GM19395 (cell line): ENCODE data around the gene ZNF337.
"Not testable (repeated sequence)": the region's sequence is repeated elsewhere in the genome, so short reads cannot be mapped to it uniquely, and the experiment has no call there.

ENCODE experiments used
- ATAC-seq: cut with Tn5 transposase; IDR thresholded peaks from one replicate; pipeline ENCODE4 v1.9.1; 2021; ENCODE audit warnings: mild to moderate bottlenecking, moderate library complexity; ENCODE audit not compliant: unreplicated experiment

Gene ZNF337

DNA sequence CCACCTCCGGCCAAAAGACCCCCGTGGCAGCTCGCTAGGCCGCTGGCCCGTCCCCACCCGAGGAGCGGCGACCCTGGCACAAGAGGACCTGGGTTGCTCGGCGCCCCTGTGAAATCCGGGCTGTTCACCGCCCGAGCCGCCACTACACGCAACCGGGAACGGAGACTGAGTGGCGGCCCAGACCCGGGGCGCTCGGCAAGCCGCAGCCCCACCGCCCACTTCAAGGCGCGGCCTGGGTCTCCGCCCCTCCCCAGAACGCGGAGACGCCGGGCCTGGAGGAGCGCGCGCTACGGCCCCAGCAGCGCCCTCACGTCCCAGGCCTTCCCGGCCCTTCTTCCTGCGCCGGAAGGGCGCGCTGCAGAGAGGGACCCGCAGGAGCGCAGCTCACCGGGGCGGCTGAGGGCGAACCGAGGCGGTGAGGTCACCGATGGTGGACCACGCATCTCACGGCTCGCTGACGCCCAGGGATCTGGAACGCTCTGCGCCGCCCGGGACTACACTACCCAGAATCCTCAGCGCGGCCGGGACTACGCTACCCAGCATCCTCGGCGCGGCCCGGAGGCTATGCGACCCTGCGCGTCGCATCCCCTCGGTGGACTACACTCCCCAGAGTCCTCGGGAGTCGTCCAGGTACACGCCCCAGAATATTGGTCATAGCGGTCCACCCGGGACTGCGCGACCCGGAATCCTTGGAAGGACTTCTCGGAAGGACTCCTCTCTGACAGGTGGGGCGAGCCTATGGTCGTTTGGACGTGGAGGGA, at the start of gene ZNF337:
ZNF337 (minus strand) TSS at position 483 of the 761 bp plus-strand sequence. CDS start 10,436 bp downstream, outside the sequence.
- ATAC-seq: peak; percentile 95

DNA sequence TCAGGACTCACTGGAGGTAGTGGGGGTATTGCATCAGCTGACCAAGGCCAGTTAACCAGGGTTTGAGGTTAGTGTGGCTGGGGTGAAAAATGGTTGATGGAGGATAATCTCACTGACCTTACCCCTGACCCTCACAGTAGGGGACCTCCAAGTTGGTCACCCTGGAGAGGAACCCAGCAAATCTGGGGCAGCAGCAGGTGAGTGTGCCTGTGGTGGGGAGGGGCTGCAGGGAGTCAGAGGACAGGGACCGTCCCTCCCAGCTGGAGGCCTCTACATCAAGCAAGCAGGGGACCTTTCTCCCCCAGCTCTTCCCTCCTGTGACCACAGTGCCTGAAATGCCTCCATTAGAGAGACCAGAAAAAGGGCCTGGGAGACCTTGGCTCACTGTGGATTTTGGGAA, 49.1 kb upstream of the ZNF337 start:
- no peak for ATAC-seq

DNA sequence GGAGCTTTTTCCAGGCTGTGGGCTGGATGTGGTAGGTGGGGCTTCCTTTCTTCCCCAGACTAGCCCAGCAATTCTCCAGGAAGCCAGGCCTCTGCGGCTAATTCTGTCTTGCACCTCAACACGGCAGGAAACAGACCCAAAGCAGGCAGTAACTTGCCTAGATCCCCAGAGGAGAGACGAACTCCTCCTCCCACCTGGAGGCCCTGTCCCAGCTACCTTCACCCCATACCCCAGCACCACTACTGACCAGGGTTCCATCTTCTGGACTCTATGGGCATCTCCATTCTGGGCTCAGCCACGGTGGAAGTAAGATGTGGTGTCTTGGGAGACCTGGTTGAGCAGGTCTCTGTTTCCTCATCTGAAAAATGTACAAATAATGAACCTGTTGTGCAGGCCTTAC, 48.4 kb upstream of the ZNF337 start:
- ATAC-seq: no peak

DNA sequence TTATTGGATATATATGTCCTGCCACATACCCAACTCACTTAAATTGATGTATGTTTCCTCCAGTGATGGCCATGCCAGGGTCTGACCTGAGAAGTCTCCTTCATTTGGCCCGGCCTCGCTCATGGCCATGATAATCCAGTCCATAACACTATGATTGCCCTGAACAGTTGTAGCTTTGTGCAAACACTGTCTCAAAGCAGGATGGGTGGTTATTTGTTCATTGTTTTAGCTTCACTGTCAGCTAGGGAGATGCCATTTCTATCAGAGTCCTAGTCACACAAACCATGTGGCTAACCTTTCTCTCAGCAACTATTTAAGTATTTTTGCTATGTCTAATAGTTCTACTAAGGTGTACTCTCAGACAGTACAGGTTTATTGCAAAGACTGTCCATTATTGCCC, 47.6 kb upstream of the ZNF337 start:
- no peak for ATAC-seq

DNA sequence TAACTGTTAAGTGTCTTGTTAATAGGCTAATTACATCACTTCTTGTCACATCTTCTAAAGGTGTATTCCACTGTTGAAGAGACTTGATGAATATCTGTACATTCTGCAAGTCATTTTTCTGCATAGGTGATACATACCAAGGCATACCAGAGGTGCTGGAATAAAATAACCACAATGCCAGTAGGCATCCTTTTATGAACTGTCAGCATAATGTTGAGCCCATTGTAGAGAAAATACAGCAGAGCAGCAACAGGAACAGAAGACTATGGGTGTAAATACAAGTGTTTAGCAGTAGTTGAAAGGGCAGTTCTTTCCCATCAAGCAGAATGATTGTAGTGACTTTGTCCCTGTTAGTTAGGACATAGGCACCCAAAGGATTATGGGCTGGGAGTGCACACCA, 44.4 kb upstream of the ZNF337 start:
- no peak for ATAC-seq

DNA sequence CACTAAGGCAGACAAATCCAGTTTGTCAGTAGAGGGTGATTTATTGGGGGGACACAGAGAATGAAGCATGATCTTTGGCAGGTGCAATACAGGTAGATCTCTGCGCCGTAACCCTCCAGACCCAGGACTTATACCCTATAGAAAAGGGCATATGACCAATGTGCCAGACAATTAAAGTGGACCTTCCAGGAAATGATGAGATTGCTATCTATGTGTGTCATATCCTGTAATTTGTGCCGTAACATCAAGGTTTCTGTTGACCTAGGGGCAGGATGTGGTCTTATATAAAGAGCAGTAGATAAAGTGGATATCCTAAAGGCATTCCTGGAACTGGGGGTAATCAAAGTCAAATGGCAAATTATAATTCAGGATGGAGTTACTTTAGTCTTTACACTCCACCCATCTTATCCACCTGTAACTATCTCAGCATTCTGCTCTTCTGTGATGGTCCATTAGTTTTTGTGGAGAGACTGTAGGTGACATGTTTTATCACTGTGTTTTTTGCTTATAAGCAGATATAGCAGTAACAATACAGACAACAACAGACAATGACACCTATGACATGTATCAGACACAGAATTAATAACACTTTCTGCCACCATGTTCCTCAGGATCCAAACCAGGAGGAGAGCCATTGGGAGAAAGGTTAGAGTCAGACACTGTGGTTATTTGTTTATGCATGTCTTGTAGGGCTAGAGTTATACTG, 43.1 kb upstream of the ZNF337 start:
- ATAC-seq: no peak

DNA sequence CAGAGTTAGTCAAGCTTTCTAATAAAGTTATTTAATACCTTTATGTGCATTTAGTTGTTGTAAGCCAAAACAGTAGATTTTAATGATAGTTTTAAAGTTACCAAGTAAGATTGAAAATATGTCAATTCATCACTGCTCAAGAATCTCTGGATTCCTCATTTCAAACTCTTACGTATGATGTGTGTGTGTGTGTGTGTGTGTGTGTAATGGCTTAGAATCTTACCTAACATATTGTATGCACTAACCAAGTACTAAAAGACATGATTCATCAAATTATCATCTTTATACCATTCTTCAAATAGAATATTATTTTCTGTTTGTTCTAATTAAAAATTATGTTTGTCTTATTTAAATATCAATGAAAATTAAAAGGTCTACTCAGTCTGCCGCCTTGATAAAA, 41.5 kb upstream of the ZNF337 start:
- ATAC-seq: no peak

DNA sequence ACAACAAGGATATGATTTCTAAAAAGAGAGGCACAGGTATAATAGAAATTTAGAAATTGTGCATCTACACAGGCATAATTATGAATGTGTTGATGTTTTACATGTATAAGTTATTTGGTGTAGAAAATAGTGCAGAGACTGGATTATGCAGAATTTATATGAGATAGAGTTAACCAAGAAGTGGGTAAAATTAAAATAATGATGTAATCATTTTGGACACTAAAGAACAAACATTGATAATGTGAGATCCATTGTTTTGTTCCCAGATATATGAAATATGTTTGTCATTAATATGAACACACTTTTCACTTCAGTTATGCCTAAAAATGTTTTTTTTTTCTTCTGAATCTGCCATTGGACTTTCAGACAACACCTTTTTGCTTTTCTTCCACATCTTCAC, 37.2 kb upstream of the ZNF337 start:
- ATAC-seq: no peak

DNA sequence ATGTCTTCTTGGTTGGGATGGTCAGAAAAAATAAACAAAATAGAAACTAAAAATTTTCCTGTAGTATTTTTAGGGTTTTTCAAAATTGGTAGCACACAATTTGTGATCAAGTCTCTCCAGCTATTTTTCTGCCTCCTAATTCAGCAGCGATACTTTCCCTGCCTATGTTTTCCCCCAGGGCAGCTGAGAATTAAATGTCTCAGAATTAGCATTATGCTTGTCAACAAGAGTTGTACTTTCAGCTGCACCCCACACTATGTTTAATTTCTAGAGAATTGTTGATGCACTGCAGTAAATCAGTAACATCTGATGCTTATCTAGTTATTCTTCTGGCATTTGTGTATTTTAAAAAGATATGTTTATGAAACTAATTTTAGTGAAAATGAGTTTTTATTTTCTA, 34.2 kb upstream of the ZNF337 start:
- no peak for ATAC-seq

DNA sequence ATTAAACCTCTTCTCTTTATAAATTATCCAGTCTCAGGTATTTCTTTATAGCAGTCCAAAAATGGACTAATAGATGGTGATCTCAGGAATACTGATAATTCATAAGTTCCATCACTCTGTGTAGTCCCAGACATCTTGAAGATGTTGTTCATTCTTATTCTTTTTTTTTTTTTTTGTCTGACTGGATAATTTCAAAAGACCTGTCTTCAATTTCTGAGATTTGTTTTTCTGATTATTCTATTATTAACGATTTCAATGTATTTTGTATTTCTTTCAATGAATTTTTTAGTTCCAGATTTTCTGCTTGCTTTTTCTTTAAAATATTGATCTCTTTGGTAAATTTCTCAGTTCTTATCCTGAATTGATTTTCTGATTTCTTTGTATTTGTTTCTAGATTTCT, 29.7 kb upstream of the ZNF337 start:
- ATAC-seq: no peak

DNA sequence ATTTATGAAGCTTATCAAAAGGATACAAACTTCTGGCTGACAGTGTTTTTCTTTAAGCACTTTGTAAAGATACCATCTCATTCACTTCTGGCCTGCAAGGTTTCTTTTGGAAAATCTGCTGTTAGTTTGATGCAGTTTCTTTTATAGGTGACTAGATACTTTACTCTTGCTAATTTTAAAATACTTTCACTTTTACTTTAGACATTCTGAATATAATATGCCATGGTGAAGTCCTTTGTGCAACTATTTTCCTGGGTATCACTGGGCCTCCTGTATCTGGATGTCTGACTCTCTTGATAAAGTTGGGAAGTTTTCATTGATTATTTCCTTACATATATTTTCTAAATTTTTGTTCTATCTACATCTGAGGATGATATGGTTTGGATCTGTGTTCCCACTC, 29.0 kb upstream of the ZNF337 start:
- ATAC-seq: no peak

DNA sequence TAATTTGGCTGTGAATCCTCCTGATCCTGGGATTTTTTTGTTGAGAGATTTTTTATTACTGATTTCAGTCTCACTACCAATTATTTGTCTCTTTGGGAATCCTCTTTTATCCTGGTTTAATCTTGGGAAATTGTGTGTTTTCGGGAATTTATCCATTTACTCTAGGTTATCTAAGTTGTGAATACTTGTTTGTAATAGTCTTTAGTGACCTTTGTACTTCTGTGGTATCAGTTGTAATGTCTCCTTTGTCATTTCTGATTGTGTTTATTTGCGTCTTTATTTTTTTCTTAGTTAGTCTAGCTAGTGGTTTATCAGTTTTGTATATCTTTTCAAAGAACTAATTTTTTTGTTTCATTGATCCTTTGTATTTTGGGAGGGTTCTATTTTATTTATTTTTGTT, 27.3 kb upstream of the ZNF337 start:
- ATAC-seq: no peak

DNA sequence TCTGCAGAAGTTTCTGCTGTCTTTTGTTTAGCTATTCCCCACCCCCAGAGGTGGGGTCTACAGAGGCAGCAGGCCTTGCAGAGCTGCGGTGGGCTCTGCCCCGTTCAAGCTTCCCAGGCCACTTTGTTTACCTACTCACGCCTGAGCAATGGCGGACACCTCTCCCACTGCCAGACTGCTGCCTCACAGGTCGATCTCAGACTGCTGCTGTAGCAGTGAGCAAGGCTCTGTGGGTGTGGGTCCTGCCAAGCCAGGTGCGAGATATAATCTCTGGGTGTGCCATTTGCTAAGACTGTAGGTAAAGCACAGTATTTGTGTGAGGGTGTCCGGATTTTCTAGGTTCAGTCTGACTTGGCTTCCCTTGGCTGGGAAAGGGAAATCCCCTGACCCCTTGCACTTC, 23.6 kb upstream of the ZNF337 start:
- ATAC-seq: no peak

DNA sequence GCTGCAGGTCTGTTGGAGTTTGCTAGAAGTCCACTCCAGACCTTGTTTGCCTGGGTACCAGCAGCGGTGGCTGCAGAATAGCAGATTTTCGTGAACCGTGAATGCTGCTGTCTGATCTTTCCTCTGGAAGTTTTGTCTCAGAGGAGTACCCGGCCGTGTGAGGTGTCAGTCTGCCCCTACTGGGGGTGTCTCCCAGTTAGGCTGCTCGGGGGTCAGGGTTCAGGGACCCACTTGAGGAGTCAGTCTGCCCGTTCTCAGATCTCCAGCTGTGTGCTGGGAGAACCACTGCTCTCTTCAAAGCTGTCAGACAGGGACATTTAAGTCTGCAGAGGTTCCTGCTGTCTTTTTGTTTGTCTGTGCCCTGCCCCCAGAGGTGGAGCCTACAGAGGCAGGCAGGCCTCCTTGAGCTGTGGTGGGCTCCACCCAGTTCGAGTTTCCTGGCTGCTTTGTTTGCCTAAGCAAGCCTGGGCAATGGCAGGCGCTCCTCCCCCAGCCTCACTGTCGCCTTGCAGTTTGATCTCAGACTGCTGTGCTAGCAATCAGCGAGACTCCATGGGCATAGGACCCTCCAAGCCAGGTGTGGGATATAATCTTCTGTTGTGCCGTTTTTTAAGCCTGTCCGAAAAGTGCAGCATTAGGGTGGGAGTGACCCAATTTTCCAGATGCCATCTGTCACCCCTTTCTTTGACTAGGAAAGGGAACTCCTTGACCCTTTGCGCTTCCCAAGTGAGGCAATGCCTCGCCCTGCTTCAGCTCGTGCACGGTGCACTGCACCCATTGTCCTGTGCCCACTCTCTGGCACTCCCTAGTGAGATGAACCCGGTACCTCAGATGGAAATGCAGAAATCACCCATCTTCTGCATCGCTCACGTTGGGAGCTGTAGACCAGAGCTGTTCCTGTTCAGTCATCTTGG, 22.5 kb upstream of the ZNF337 start:
- not testable (repeated sequence) for ATAC-seq

DNA sequence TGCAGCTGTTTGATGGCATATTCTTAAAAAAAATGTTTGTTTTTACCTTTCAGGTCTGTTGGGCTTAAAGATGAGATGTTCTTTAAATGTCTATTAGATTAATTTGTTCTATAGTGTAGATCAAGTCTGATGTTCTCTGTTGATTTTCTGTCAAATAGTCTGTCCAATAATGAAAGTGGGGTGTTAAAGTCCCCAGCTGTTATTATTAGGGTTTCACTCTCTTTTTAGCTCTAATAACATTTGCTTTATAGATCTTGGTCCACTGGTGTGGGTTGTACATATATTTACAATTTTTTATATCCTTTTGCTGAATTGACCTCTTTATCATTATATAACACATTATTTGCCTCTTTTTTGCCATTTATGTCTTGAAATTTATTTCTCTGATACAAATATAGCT, 11.0 kb upstream of the ZNF337 start:
- no peak for ATAC-seq

DNA sequence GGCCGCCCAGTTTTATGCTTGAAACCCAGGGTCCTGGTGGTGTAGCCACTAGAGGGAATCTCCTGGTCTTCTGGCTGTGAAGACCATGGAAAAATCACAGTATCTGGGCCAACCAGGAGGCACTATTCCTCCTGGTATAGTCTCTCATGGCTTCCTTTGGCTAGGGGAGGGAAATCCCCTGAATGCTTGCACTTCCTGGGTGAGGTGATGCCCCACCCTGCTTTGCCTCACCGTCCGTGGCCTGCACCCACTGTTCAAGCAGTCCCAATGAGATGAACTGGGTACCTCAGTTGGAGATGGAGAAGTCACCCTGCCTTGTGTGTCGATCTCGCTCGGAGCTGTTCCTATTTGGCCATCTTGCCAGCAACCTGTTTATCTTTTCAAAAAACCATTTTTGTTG, 10.1 kb upstream of the ZNF337 start:
- ATAC-seq: peak; percentile 67

DNA sequence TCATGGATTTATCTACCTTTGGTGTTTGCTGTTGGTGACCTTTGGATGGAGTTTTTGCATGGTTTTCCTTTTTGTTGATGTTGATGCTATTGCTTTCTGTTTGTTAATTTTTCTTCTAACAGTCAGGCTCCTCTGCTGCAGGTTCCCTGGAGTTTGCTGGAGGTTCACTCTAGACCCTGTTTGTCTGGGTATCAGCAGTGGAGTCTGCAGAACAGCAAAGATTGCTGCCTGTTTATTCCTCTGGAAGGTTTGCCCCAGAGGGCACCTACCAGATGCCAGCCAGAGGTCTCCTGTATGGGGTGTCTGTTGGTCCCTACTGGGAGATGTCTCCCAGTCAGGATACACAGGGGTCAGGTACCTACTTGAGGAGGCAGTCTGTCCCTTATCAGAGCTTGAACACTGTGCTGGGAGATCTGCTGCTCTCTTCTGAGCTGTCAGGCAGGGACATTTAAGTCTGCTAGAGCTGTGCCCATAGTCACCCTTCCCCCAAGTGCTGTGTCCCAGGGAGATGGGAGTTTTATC, 9.2 kb upstream of the ZNF337 start:
- ATAC-seq: no peak

DNA sequence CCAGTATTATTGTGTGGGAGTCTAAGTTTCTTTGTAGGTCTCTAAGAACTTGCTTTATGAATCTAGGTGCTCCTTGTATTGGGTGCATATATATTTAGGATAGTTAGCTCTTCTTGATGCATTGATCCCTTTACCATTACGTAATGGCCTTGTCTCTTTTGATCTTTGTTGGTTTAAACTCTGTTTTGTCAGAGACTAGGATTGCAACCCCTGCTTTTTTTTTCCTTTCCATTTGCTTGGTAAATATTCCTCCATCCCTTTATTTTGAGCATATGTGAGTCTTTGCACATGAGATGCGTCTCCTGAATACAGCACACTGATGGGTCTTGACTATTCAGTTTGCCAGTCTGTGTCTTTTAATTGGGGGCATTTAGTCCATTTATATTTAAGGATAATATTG, 7.7 kb upstream of the ZNF337 start:
- not testable (repeated sequence) for ATAC-seq

DNA sequence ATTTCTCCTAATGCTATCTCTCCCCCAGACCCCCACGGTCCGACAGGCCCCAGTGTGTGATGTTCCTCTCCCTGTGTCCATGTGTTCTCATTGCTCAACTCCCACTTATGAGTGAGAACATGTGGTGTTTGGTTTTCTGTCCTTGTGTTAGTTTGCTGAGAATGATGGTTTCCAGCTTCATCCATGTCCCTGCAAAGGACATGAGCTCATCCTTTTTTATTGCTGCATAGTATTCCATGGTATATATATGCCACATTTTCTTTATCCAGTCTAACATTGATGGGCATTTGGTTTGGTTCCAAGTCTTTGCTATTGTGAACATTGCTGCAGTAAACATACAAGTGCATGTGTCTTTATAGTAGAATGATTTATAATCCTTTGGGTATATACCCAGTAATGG, 4.2 kb upstream of the ZNF337 start:
- not testable (repeated sequence) for ATAC-seq

DNA sequence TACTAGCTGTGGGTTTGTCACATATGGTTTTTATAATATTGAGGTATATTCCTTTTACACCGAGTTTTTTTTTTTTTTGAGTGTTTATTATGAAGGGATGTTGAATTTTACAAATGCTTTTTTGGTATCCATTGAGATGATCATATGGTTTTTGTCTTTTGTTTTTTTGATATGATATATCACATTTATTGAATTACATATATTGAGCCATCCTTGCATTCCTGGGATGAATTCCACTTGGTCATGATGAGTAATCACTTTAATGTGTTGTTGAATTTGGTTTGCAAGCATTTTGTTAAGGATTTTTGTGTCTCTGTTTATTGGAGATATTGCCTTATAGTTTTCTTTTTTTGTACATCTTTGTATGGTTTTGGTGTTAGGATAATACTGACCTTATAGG, 3.3 kb upstream of the ZNF337 start:
- no peak for ATAC-seq

DNA sequence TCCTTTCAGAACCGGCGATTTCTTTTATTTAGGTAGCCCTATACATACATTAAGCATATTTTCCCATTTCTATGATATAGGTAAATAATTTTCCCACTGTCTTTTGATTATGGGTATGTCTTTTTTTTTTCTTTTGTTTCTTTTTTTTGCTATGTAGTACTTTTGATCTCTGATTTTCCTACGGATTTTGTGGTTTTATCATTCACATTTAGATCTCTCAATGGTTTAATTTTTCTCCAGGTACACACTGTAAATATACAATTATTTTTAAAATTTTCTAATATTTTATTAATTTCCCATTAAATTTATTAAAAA, 436 bp upstream of the ZNF337 start:
- no peak for ATAC-seq
